ENCODE results near the gene C20orf141. TPM values are rescaled to one million over a fixed set of nuclear protein-coding genes. Genes with fewer than 3 reads are reported as not detected.

Gene C20orf141
- total RNA-seq, 1 donor from 2014 or later: not detected

DNA sequence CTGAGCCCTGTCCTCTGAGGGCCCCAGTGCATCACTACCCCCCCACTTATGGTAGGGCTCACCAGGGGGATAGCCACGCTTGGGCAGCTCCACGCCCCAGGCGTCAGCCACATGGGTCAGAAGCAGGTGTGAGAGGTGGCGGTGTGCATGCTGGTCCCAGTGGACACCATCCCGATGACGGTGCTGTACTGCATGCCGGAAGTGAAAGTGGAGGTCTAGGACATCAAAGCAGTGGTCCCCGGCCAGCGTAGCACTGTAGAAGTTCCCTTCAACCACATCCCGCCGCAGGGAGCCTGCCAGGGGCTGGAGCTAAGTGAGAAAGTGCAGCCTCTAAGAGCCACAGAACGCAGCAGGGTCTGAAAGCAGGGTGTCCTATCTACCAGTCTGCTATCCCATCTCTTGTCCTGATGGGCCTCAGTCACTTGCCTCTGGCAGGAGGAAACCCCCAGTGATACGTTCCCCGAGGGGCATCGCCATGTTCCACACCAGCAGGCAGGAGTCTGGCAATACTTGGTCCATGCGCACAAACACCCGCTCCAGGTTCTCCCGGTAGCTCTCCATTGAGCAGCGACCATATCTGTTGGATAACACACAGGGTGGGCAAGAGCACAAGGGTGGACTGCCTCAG, 23.5 kb downstream of the C20orf141 start:
- Histone ChIP-seq H3K4me3 (no peak overlapping the region), H3K4me1 (peaks cover 30% of the 10 kb centered on the region), H3K9me3 (no peaks in the 10 kb centered on the region), H3K27ac (no peak overlapping the region), H3K36me3 (peaks cover 0 to 19% of the 10 kb centered on the region in 2 donors), H3K27me3 (no peaks in the 10 kb centered on the region)
- peak in 1 of 2 donors; percentile 92 for DNase-seq (ENCODE audit: extremely low spot score in 2 of 2)
- TF ChIP-seq, protein P1, sequence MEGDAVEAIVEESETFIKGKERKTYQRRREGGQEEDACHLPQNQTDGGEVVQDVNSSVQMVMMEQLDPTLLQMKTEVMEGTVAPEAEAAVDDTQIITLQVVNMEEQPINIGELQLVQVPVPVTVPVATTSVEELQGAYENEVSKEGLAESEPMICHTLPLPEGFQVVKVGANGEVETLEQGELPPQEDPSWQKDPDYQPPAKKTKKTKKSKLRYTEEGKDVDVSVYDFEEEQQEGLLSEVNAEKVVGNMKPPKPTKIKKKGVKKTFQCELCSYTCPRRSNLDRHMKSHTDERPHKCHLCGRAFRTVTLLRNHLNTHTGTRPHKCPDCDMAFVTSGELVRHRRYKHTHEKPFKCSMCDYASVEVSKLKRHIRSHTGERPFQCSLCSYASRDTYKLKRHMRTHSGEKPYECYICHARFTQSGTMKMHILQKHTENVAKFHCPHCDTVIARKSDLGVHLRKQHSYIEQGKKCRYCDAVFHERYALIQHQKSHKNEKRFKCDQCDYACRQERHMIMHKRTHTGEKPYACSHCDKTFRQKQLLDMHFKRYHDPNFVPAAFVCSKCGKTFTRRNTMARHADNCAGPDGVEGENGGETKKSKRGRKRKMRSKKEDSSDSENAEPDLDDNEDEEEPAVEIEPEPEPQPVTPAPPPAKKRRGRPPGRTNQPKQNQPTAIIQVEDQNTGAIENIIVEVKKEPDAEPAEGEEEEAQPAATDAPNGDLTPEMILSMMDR (IDR thresholded peaks at IDR 0.05): no peak
- TF ChIP-seq POLR2A (IDR thresholded peaks at IDR 0.05) (no peak), POLR2AphosphoS5 (IDR thresholded peaks at IDR 0.05; ENCODE audit: insufficient read depth in 1 of 2, low read depth in 1 of 2) (no peak)
- intact Hi-C loops (cut with DNase I): no loop called here

DNA sequence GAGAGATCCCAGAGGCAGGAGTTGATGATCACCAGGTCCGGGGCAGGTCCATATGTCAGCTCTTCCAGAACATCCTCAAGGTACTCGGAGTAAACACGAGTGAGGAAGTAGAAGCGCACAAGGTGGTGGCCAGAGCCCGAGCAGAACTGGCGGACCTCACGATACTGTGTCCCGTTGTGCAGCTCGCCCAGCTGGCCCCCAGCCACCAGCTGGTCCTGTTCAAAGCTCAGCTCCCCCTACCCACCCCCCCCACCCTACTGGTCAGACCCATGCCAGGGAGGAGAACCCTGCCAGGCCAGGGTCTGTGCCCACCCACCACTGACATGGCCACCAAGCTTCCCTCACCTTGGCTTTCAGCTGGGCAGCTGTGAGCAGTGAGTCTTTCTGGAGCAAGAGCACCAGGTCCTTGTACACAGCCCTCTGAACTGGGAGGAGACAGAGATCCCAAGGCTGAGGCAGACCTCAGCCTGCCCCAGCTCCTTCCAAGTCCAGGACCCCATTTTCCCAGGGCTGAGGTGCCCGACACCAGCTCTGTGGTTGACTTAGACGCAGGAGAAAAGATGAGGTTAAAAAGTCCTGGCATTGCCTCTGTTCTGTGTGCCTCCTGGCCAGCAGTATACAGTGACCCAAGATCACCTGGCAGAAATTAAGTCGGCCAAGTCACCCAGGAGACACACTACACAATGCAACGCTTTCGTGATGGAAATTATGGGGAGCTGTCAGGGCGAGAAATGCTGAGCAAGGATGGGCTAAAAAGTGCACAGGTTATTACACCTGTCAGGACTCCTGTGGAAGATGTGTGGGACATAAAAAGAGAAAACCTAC, 24.3 kb downstream of the C20orf141 start:
- Histone ChIP-seq H3K4me1 (peaks cover 35% of the 10 kb centered on the region), H3K36me3 (peaks cover 0 to 20% of the 10 kb centered on the region in 2 donors), H3K9me3 (no peaks in the 10 kb centered on the region), H3K4me3 (no peak overlapping the region), H3K27ac (no peak overlapping the region), H3K27me3 (no peaks in the 10 kb centered on the region)
- intact Hi-C loops (cut with DNase I): no loop called here
- peak in 1 of 2 donors; percentile 70 for DNase-seq (ENCODE audit: extremely low spot score in 2 of 2)
- TF ChIP-seq, protein P1 (IDR thresholded peaks at IDR 0.05): no peak
- TF ChIP-seq POLR2AphosphoS5 (IDR thresholded peaks at IDR 0.05; ENCODE audit: insufficient read depth in 1 of 2, low read depth in 1 of 2) (no peak), POLR2A (IDR thresholded peaks at IDR 0.05) (no peak)

DNA sequence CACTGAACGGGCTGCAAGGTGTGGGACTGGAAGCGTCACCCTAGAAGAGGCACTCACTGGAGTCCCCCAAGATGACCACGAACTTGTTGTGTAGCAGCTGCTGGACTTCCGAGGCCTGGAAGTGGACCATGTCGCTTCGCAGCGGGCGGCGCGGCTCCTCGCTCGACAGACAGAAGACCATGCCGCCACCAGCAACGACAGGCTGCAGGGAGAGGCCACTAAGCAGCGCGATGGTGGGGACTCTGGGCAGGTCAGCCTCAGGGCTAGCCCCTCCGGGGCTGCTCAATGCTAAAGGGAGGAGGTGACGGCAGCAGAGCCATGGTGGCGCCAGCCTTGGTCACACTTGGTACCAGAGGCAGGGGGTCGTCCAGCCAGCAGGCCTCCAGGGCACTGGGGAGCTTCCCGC, 24.9 kb downstream of the C20orf141 start:
- Histone ChIP-seq H3K36me3 (peaks cover 0 to 20% of the 10 kb centered on the region in 2 donors), H3K27ac (peak overlapping the region; percentile 93), H3K4me1 (peaks cover 35% of the 10 kb centered on the region), H3K9me3 (no peaks in the 10 kb centered on the region), H3K27me3 (no peaks in the 10 kb centered on the region), H3K4me3 (peak overlapping the region; percentile 81 to 88)
- intact Hi-C loops (cut with DNase I): no loop called here
- TF ChIP-seq, protein P1 (IDR thresholded peaks at IDR 0.05): no peak
- TF ChIP-seq POLR2A (IDR thresholded peaks at IDR 0.05) (no peak), POLR2AphosphoS5 (IDR thresholded peaks at IDR 0.05; ENCODE audit: insufficient read depth in 1 of 2, low read depth in 1 of 2) (no peak)
- peak in 1 of 2 donors; percentile 88 for DNase-seq (ENCODE audit: extremely low spot score in 2 of 2)

DNA sequence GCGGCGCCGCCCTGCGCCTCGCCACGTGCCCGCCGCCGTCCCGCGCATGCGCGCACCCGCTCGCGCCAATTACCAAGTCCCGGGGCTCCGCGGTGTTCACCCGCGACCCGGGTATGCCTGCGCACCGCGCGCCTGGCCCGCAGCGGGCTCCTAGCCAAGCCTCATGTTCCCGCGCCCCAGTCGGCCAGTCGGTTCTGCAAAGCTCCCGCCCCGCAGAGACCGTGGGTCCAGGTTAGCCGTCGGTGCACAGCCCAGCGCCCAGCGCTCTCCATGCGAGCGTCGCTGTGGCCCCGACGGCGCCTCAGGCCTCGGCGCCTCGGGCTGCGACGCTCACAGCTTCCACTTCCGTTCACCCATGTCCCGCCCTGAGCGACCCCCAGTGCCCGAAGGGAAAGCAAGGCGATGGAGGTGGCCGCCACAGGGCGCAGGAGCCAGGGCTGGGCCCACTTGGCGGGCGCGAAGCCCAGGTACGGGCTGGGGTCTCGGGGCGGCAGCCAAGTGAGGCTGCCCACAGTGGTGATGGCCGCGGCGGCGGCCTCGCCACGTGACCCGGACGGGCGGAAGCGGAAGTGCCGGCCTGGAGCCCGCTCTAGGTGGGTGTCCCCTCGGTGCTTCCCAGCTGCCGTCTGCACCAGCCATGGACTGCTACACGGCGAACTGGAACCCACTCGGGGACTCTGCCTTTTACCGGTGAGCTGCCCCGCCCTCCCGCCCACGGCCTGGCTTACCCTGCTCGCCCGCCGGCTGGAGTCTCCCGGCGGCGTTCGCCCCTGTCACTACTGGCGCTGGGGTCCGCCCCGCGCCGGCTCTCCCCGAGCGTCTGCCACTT, 25.6 kb downstream of the C20orf141 start, which contains the start of the genes PCED1A and VPS16:
PCED1A (minus strand) TSS at position 518 of the 829 bp plus-strand sequence. CDS start 743 bp downstream, outside the sequence.
VPS16 (plus strand) TSS at position 608 of the 829 bp plus-strand sequence; CDS start at position 638, 30 bp downstream.
- peaks cover 0 to 15% of the 10 kb centered on the region in 2 donors for H3K36me3 ChIP-seq
- intact Hi-C loops (cut with DNase I): no loop called here
- TF ChIP-seq POLR2A (IDR thresholded peaks at IDR 0.05) (peak in 1 of 2 donors; percentile 40), POLR2AphosphoS5 (IDR thresholded peaks at IDR 0.05; ENCODE audit: insufficient read depth in 1 of 2, low read depth in 1 of 2) (peak; percentile 37 to 88)
- TF ChIP-seq, protein P1 (IDR thresholded peaks at IDR 0.05): no peak

More for the DNA sequence above, 25.6 kb downstream of the C20orf141 start, which contains the start of the genes PCED1A and VPS16:
- Histone ChIP-seq H3K27me3 (no peaks in the 10 kb centered on the region), H3K9me3 (no peaks in the 10 kb centered on the region), H3K4me3 (peak within 1 kb of the TSS; percentile 81 to 88), H3K4me1 (peaks cover 35% of the 10 kb centered on the region), H3K27ac (peak within 1 kb of the TSS; percentile 93)
- peak in 1 of 2 donors; percentile 84 for DNase-seq (ENCODE audit: extremely low spot score in 2 of 2)
